ENCODE results near the gene CLCN2.

GRCh38 chr3:184395320-184395660 lies 33.9 kb upstream of the CLCN2 start:
- TF ChIP-seq, protein P1, sequence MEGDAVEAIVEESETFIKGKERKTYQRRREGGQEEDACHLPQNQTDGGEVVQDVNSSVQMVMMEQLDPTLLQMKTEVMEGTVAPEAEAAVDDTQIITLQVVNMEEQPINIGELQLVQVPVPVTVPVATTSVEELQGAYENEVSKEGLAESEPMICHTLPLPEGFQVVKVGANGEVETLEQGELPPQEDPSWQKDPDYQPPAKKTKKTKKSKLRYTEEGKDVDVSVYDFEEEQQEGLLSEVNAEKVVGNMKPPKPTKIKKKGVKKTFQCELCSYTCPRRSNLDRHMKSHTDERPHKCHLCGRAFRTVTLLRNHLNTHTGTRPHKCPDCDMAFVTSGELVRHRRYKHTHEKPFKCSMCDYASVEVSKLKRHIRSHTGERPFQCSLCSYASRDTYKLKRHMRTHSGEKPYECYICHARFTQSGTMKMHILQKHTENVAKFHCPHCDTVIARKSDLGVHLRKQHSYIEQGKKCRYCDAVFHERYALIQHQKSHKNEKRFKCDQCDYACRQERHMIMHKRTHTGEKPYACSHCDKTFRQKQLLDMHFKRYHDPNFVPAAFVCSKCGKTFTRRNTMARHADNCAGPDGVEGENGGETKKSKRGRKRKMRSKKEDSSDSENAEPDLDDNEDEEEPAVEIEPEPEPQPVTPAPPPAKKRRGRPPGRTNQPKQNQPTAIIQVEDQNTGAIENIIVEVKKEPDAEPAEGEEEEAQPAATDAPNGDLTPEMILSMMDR (IDR thresholded peaks at IDR 0.05), result no peak
- no peak for TF ChIP-seq POLR2A (IDR thresholded peaks at IDR 0.05)
